Forelimb muscle (tissue), 1 donor: ENCODE measurements around the gene PANX1. TPM values are rescaled to one million over a fixed set of nuclear protein-coding genes. Genes with fewer than 3 reads are reported as not detected.
"Not testable (repeated sequence)": the region's sequence is repeated elsewhere in the genome, so short reads cannot be mapped to it uniquely, and the experiment has no call there.

ENCODE experiments used
- DNase-seq: peaks from one replicate; pipeline ENCODE4 v3.0.0-alpha.2; 2013; ENCODE audit warnings: low read depth
- polyA plus RNA-seq: library from polyadenylated mRNA; unstranded; fragments of 120-200 nt; gene quantifications from one replicate; pipeline ENCODE4 v1.2.1, GENCODE V29; 2013; ENCODE audit not compliant: insufficient read length

PANX1 gene
- polyA plus RNA-seq, 1 donor, result 18.3 TPM

DNA sequence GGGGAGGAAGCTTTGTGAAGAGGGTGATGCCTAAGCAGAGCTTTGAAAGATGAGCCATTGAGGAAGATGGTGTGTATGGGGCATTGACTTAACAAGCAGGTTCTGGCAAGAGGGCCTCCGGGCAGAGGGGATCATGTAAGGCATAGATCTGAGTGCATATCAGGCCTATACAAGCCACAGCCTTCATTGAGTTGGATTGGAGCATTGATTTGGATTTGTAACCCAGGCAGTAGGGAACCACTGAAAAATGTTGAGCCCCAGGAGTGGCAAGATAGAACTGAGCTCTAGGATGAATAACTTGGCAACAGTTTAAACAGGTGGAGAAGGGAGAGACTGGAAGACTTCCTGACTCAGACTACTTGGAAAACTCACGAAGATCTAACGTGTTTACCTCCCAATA lies 21.4 kb downstream of the PANX1 start:
- no peak for DNase-seq

DNA sequence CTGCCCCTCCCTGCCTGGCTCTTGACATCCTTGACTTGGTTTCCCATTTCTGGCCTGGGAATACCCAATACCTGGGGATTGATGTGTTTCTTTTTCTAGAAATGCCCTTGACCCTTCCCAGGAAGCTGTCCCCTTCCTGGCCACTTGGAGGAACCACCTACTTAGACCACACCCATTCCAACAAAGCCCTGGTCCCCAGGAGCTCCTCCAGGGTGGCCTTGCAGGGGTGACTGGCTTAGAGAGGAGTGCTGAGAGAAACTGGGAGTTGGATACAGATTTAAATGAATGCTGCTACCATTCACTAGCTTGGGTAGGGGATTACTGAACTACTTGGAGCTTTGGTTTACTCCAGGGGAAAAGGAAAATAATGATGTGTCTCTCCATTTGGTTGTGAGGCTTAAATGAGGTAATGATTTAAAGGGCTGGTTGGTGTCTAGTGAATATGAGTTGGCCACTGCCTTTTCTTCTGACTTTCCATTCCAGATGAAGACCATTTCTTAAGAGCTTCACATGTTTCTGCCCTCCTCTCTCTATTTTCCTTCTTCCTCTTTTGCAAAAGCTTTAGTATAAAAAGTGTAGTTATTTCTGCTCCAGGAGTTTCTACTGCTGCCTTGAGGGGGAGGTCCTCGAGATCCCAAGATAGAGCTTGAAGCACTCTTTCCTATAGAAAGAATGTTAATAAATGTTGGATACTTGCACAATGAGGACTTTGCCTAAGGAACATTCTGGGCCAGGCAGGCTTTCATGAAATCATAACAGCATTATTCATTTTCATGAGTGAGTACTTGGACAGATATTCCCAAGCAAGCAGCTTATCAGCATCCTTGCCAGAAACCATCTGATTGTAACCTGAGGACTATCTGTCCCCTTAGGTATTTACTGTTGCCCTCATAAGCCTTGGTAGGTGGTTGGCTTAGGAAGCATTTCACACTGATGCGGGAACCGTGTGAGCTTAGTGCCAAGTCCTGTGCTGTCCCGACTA lies 22.4 kb downstream of the PANX1 start:
- no peak for DNase-seq

DNA sequence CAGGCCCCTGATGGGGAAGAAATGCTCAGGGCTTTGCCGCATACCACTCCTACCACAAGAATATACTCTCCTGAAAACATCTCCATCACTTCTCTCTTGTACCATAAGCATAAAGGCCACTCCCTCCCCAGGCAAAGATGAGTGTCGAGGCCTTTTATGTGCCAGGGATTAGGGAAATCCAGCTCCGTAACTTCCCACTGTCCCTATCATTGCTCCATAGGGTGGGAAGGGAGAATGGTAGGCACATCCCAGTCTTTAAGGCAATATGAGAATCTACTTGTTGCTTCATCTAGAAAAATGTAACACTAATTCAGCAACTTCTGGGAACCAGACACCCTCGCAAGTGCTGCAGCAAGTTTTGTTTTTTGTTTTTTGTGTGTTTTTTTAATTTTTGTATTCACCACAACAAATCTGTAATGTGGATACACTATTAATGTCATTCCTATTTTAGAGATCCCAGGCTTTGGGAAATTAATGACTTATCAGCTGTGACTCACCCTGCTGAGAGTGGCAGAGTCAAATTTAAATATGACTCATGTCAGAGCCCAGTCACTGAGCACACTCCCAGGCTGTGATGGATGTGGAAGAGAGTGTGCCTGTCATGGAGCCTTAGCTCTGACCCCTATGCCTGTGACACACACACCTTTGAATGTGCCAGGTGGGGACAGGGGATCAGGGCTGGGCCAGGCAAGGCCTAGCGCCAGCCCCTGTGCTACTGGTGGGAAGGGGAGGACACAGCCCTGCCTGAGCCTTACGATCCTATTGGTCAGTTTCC lies 23.4 kb downstream of the PANX1 start:
- DNase-seq, result no peak

DNA sequence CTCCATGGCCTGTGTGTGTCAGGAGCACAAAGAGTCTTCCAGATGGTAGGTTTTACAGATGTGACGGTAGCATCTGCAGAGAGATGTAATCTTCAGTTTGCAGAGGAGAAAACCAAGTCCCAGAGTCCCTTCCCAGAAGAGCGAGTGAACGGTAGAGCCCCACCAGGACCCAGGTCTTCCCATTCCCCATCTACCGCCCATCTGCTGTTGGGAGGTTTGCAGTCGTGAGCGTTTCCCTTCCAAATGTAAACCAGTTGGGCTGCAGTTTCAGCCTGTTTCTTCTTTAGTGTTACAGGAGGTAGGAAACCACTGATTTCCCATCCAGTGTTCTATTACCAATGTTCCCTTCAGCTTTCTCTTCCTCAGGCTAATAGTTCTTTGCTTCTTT lies 24.0 kb downstream of the PANX1 start:
- no peak for DNase-seq

DNA sequence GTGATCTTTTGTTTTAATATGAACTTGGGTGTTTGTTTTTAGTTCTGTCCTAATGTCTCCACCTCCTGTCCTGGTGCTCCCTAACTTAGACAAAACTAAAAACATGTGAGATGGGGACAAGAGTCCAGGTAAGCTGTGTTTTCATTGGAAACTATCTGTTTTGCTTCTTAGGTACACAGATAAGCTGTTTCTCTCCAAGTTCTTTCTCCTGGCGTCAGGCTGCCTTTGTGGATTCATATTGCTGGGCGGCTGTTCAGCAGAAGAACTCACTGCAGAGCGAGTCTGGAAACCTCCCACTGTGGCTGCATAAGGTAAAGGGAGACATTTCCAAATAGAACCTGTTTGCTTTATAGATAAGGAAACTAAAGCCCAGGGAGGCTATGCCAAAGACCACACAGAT lies 24.7 kb downstream of the PANX1 start:
- no peak for DNase-seq

DNA sequence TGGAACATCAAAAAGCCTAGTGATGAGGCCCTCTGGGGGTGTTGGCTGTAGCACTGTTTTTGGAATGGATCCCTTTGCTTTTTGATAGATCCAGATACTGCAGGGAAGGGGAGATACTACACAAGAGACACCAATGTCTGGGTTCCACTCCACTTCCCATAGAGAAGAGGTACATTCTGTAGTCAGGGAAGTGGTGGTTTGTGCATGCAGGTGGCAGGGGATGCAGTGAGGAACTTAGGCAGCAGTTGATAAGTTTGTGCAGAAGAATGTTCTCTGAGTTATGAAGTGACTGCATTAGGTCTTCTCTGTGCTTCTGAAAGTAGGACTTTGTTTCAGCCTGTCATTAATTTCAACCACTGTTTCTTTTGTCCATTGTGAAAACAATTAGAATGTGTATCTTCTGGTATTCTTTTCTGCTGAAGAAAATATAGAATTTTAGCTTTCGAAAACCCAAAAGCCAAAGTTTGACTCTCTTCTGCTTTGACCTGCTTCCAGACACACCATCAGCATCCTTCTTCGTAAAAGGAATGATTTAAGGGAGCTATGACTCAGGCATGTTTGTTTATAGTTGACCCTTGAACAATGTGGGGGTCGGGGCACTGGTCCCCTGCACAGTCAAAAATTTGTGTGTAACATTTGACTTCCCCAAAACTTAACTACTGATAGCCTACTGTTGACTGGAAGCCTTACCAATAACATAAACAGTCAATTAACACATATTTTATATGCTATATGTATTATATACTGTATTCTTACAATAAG lies 25.6 kb downstream of the PANX1 start:
- no peak for DNase-seq

DNA sequence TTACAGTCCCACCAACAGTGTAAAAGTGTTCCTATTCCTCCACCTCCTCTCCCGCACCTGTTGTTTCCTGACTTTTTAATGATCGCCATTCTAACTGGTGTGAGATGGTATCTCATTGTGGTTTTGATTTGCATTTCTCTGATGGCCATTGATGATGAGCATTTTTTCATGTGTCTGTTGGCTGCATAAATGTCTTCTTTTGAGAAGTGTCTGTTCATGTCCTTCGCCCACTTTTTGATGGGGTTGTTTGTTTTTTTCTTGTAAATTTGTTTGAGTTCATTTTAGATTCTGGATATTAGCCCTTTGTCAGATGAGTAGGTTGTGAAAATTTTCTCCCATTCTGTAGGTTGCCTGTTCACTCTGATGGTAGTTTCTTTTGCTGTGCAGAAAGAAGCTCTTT lies 28.7 kb downstream of the PANX1 start:
- not testable (repeated sequence) for DNase-seq

DNA sequence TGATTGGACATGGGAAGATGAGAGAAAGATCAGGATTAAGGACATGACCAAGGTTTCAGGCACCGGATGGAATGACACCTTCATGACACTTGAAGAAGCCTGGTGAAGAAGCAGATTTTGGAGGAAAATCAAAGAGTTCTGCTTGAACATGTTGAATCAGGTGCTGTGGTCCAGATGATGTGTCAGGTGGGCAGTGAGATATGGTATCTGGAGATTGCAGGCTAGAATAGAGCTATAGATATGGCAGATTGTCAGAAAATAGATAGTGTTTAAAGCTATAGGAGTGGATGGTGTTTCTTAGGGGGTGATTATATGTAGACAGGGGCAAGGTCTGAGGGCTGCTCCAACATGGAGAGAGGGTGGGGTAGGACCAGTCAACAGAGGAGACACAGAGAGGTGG lies 40.2 kb downstream of the PANX1 start:
- no peak for DNase-seq

DNA sequence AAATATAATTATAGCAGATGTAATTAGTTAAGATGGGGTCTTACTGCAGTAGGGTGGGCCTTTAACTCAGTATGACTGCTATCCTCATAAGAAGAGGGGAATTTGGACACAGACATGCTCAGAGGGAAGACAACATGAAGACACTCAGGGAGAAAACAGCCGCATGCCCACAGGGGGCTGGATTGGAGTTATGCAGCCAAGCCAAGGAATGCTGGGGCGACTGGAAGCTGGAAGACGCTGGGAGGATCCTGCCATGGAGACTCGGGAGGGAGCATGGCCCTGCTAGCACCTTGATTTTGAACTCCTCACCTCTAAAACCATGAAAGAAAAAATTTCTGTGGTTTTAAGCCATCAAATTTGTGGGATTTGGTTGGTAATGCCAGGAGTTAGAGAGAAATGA lies 40.9 kb downstream of the PANX1 start:
- DNase-seq, result no peak

DNA sequence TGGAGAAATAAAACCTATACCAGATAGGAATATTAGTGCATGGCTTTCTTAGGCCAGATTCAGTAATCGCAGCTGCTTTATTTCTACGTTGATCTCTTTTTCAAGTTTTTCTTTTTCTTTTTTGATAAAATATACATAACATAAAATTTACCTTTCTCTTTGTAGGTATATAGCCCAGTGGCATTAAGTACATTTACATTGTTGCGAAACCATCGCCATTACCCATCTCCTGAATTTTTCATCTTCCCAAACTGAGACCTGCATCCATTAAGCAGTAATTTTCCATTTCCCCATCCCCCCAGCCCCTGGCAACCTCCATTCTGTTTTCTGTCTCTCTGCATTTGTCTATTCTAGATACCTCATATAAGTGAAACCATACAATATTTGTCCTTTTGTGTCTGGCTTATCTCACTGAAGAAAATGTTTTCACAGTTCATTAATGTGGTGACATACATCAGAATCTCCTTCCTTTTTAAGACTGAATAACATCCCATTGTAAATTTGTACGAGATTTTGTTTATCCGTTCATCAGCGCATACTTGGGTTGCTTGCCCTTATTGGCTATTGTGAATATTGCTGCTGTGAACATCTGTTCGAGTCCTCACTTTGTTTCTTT lies 41.4 kb downstream of the PANX1 start:
- DNase-seq, result no peak

DNA sequence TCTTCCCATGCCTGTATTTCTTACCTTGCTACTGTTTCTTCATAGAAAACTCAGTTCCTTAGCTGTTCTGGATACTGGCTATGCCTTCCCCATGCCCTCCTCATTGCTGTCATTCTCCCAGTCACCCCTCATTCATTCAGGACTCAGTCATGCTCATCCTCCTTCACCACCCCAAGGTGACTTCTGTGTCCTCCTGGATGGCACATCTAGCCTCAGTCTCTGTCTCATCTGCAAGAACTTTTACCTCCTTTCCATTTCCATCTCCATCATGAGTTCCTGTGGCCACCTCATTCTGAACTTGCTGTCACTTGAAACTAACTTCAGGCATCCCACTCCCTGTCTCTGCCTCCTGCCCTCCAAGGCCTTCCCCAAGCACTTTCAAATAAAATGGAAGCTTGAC lies 42.3 kb downstream of the PANX1 start:
- no peak for DNase-seq

DNA sequence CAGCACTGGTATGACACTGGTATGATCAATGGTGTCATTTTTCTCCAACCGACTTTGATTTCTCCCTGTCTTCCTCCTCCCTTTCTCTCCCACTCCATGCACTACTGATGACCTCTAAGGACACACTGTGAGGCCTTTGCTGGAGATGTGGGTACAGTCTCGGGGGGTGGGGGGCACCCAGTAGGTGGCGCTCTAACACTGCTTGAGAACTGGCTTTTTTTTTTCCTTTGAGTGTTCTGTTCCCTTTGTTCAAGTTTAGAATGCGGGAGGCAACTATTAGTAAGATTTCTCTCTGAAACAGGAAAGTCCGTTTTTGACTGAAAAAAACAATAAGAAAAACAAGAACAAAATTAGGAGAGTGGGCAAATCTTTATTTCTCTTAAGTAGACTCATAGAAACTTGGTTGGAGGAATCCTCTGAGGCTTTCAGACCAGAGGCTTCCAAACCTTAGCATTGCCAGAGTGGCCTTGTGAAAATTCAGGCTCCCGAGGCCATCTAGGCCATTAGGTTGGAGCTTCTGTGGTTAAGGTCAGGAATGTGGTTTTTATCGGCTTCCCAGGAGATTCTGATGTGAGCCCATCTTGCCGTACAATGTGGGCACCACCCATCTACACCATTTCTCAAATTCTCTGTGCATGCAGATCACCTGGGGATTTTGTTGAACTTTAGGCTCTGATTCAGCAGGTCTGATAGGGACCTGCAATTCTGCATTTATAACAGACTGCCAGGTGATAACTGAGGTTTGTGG lies 43.2 kb downstream of the PANX1 start:
- no peak for DNase-seq

DNA sequence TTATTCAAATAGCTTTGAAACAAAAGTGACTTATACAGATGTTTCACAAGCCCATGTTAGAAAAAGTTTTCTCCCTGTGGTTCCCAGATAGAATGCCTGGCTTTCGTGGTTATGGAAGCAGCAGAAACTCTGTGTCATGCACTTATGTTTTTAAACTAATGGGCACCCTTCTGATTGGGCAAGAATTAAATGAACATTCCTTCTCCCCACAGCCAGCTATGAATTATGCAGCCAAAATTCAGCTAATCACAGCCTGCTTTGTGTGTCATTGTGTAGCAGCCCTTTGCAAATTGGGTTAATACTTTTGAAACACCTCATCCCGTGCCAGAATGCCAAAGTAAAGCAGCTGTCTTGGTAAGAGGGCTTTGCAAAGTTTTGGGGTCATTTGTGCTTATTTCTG lies 46.9 kb downstream of the PANX1 start:
- no peak for DNase-seq

DNA sequence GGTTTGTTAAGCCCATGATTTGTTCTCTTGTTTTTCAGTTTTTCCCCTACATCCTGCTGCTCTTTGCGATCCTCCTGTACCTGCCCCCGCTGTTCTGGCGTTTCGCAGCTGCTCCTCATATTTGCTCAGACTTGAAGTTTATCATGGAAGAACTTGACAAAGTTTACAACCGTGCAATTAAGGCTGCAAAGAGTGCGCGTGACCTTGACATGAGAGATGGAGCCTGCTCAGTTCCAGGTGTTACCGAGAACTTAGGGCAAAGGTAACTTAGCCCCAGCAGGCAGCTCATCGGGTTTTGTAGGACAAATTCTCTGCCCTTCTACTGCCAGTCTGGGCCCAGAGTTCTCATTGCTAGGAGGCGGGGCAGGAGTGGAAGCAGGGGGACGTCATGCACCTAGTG lies 49.7 kb downstream of the PANX1 start:
- no peak for DNase-seq

DNA sequence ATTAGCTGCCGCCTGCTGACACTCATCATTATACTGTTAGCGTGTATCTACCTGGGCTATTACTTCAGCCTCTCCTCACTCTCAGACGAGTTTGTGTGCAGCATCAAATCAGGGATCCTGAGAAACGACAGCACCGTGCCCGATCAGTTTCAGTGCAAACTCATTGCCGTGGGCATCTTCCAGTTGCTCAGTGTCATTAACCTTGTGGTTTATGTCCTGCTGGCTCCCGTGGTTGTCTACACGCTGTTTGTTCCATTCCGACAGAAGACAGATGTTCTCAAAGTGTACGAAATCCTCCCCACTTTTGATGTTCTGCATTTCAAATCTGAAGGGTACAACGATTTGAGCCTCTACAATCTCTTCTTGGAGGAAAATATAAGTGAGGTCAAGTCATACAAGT lies 51.1 kb downstream of the PANX1 start:
- DNase-seq, result no peak

DNA sequence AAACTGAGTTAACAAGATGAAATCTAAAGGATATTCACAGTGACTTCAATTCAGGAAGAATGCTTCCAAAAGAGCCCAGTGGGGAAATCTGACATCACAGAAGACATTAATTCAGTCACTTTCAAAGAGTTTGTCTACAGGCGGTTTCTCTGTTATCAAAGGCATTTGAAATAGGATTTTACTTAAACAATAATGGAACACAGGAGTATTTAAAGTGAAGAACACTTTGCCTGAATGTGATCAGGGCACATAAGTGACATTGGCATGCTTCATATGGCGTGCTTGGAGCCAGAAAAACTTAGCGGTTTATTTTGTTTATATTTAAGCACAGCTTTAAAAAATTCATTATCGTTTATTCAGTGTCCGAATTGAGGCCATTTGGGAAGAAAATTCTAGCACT lies 52.9 kb downstream of the PANX1 start:
- DNase-seq, result no peak

DNA sequence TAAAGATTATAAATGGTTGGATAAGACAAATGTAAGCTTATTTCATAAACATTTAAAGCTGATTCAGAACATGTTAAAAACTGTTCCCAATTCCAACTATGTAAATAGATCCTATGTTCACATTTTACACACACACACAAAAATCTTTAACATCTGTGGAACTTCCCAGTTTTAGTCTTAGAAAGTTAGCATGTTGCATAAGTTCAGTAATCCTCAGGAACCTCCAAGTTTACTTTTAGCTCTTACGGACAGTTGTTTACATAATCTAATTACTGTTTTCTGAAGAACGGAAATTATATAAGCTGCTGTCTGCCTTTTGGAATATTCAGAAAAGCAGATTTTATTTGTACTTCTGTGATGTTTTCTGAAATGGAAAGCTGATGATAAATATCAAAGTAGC lies 53.3 kb downstream of the PANX1 start:
- DNase-seq, result no peak

DNA sequence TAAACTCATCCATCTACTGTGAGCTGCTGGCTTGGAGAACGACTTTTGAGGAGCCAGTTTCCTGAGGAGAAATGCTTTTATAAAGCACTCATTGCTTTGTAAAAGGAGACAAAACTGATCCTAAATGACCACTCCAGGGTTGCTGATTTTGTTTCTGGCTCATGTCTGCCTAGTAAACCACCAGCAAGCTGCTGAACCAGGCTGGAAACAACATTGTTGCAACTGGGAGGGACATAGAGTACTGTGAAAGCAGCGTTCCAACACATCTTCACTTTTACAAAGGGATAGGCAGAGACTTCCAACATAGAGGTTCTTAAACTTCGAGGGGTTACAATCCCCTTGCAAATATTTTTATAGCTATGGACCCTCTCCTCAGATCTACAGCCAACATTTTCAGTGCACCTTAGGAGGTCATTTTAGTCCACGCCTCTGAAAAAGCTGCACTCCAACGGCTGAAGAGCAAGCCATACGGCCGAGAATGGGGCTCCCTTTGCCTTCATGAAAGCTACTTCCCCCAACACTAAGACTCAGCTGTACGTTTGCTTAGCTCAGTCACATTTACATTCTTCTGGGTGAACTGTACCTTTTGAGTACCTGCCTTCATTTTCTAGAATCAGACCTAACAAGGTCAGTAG lies 54.7 kb downstream of the PANX1 start:
- no peak for DNase-seq

DNA sequence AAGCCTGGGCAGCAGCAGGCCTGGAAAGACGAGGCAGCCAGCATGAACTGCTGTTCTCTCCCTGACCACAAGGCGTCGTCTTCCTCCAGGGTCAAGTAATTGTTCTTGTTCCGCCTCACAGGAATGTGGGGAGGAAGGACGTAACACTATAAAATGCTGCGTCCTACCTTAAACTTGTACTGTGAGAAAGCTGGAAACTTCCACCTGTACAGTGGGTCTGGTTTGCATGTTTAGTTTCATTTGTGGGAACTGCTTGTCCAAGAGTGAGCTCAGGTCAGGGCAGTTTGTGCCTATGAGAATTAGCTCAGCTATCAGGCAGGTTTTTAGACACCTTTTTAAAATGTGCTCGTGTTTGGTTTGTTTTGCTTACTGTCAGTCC lies 55.2 kb downstream of the PANX1 start:
- no peak for DNase-seq

DNA sequence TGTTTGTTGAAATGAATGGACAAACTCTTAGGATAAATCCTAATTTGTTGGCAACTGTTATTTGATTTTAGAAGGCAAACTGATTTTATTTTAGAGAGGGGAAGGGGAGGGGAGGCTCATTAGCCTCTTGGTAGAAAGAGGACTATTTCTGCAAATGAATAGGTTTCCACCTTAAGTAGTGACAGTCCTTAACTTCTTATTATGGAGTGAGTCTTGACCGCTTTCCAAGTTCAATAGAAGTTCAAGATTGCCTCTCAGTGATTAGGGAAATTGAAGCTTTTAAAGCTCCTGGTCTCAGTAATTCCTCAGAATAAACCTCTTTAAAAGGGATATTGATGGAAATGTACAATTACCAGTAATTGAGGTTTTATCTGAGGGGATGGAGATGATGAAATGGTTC lies 55.7 kb downstream of the PANX1 start:
- DNase-seq, result no peak

DNA sequence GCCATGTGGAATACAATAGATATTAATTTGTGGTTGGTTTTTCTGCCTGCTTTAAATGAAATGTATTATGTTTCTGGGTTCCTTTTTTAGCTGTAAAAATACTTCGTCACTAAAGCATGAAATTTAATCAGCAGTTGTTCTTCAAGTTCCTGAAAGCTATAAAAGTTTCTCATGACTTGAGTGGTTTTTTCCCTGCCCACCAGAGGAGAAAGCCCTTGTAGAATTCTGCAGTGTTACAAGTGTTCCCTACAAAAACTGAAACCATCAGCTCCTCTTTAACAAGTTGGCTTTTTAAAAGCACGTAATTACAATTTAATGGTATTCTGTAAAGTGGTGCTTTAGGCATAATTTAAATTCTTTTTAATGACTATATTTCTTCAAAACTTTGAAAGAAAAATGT lies 56.2 kb downstream of the PANX1 start:
- DNase-seq, result no peak
